Measurements from ENCODE around the gene ZNF202. TPM values are rescaled to one million over a fixed set of nuclear protein-coding genes. Genes with fewer than 3 reads are reported as not detected.

Gene ZNF202
- total RNA-seq, 1 donor from 2014 or later = 29.6 TPM

GRCh38 chr11:123690485-123690884 is 51.0 kb downstream of the ZNF202 start:
- TF ChIP-seq CTCF (IDR thresholded peaks at IDR 0.05; ENCODE audit: unreplicated experiment) = no peak
- Mint-ChIP-seq H3K4me3 (ENCODE audit: low read depth) (no peak overlapping the region), H3K27ac (no peak overlapping the region), H3K27me3 (peaks cover 14% of the 10 kb centered on the region), H3K4me1 (ENCODE audit: low read depth) (peaks cover 21% of the 10 kb centered on the region), H3K36me3 (ENCODE audit: insufficient read depth) (no peaks in the 10 kb centered on the region), H3K9me3 (ENCODE audit: low read depth) (no peaks in the 10 kb centered on the region)
- DNase-seq (ENCODE audit: low spot score, unreplicated experiment) = no peak

GRCh38 chr11:123684601-123685000 is 56.9 kb downstream of the ZNF202 start:
- DNase-seq (ENCODE audit: low spot score, unreplicated experiment) = no peak
- Mint-ChIP-seq H3K36me3 (ENCODE audit: insufficient read depth) (no peaks in the 10 kb centered on the region), H3K27ac (no peak overlapping the region), H3K27me3 (peaks cover 6% of the 10 kb centered on the region), H3K4me1 (ENCODE audit: low read depth) (no peaks in the 10 kb centered on the region), H3K9me3 (ENCODE audit: low read depth) (no peaks in the 10 kb centered on the region), H3K4me3 (ENCODE audit: low read depth) (no peak overlapping the region)
- no peak for TF ChIP-seq CTCF (IDR thresholded peaks at IDR 0.05; ENCODE audit: unreplicated experiment)

- Mint-ChIP-seq H3K36me3 (ENCODE audit: insufficient read depth) (no peaks in the 10 kb centered on the region), H3K4me3 (ENCODE audit: low read depth) (no peak overlapping the region), H3K27me3 (peaks cover 6% of the 10 kb centered on the region), H3K9me3 (ENCODE audit: low read depth) (no peaks in the 10 kb centered on the region), H3K27ac (no peak overlapping the region), H3K4me1 (ENCODE audit: low read depth) (no peaks in the 10 kb centered on the region)
- DNase-seq (ENCODE audit: low spot score, unreplicated experiment) = no peak
- TF ChIP-seq CTCF (IDR thresholded peaks at IDR 0.05; ENCODE audit: unreplicated experiment) = no peak
These were observed 57.9 kb downstream of the ZNF202 start for GRCh38 chr11:123683428-123684170.

- no peak overlapping the region for H3K27ac Mint-ChIP-seq
These were observed 58.6 kb downstream of the ZNF202 start for GRCh38 chr11:123682696-123683410.

More at GRCh38 chr11:123682696-123683410, 58.6 kb downstream of the ZNF202 start:
- Mint-ChIP-seq H3K4me3 (ENCODE audit: low read depth) (no peak overlapping the region), H3K4me1 (ENCODE audit: low read depth) (no peaks in the 10 kb centered on the region), H3K9me3 (ENCODE audit: low read depth) (no peaks in the 10 kb centered on the region), H3K27me3 (peaks cover 6% of the 10 kb centered on the region), H3K36me3 (ENCODE audit: insufficient read depth) (no peaks in the 10 kb centered on the region)
- DNase-seq (ENCODE audit: low spot score, unreplicated experiment) = no peak
- no peak for TF ChIP-seq CTCF (IDR thresholded peaks at IDR 0.05; ENCODE audit: unreplicated experiment)
